RCC 7860 (cell line): Measurements from ENCODE around the gene PRKCA.
A peak's percentile ranks its signal among the peaks of the same experiment; 100 is the strongest.
"Not testable (repeated sequence)": the region's sequence is repeated elsewhere in the genome, so short reads cannot be mapped to it uniquely, and the experiment has no call there.

Source experiments
- DNase-seq: peaks from one replicate; pipeline ENCODE4 v3.0.0-alpha.2; 2015; ENCODE audit warnings: low spot score
- FAIRE-seq: peaks from 2 replicates; lab custom pipeline; 2012; peaks lifted over from hg19 to GRCh38; lab: Jason Lieb, UNC

Gene PRKCA

DNA sequence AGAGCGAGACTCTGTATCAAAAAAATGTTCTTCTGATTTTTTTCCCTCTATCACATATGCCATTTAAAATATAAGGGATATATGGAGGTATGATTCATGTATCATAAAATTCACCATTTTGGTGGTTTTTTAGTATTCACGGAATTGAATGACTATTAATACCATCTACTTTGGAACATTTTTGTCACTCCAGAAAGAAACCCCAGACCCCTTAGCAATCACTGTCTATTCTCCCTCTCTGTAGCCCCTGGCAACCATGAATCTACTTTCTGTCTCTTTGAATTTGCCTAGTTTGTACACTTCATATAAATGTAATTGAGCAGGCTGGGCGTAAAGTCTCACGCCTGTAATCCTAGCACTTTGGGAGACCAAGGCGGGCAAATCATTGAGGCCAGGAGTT is 75.9 kb downstream of the PRKCA start:
- FAIRE-seq (no peak), DNase-seq (no peak)

DNA sequence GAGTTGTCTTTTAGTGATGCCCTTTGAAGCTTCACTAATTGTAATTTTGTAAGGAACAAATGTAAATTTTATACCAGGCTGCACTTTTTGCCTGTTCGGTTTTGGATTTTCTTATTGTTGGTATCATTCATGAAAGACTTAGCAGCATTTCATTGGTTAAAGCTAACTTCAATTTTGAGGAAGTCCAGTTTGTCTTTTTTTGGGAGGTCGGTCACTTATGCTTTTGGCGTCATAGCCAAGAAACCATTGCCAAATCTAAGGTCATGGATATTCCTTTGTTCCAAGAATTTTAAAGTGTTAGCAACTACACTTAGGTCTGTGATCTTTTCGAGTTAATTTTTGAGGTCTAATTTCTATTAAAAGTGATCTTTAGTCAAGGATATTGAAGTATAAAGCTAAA is 77.1 kb downstream of the PRKCA start:
- DNase-seq (no peak), FAIRE-seq (no peak)

DNA sequence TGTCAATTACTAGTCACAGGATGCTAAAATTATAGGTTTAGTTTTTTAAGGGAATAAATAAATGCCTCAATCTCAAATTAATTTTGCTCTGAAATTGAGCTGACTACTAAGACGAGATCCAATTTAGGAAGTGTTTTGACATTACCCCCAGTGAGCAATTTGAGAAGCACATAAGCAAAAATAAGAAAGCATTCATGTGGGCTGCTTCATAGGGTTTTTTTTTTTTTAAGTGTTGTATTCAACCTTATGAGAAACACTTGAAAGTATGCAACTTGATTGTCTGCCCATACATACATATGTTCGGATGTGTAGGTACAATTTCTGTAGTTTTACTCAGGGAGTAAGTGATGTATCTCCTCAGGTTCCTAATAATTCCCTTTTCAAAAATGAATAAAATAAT is 77.6 kb downstream of the PRKCA start:
- FAIRE-seq (no peak), DNase-seq (no peak)

DNA sequence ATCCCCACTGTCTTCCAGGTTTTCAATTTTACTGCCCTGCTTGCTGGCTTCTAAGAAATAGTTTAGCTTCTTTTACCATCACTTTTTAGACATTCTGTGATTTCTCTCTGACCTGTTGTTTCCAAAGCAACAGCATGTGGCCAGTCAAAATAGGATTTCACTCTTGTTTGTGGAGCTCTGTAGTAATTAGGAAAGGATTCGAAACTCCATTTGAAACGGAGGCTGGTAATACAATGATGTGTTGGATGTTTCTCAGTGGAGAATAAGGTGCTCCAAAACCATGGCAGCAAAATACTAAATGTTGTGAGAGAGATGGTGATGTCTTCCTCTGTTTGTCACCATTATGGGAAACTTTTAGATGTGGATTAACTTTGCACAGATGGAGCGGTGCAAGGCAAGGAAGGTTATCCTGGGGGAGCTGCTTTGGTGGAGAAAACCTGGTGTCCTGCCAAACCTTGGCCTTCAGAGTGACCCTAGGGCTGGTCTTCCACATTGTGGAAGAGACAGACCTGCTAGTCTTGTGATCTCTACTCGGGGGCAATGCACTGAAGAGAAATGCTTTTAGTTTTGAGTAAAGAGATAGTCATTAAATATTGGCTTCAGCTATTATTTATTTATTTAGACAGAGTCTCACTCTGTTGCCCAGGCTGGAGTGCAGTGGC is 79.4 kb downstream of the PRKCA start:
- DNase-seq (no peak), FAIRE-seq (no peak)

DNA sequence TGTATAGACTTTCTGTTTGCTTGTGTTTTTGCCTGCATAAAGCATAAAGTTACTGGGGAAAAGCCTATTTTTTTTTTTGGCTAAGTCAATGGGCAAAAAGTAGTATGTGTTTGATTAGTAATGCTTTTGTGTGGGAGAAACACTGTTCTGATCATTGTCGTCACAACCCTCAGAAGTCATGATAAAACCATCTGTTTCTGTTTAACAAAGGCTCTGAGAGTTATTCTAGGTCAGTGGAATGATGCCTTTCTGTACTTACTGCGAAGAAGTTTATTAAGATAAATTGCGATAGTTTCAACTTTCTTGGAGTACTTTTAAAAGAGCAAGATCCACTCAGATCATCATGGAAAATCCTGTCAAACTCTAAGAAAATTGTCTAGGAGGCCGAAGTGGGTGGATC is 80.9 kb downstream of the PRKCA start:
- no peak for FAIRE-seq
- DNase-seq: no peak

DNA sequence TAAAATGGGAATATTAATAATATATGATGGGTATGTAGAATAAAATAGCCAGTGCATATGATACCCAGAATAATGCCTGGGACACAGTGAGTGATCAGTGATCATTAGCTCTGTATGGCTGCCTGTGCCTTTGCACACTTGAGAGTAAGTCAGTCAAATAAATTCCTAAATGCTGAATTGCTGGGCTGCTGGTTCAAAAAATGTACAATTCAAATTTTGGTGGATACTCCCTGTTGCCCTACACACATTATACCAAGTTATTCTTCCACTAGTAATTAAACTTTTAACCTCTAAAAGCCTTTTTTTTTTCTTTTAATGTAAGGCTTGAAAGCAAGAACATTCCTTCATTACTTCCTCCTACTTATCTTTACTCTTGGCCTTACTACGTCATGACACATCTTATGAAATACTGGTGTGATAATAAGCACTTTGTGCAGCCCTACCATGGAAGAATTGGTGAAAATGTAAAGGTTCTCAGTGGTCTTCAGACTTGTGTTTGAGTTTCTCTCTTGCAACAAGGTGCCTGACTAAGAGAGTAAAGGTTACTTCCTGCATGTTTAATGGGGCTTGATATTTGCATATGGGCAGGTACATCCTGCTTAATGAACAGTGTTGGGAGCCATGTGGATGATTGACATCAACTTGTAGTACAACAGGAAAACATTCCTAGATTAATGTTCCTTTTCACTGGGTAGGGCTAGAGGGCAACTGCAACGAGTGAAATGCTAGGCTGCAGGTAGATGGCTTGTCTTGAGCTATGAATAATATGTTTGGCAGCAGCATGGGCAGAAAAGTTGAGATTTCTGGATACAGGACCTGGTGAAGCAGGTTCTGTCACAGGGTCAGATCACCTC is 84.3 kb downstream of the PRKCA start:
- FAIRE-seq (peak; percentile 42), DNase-seq (no peak)

DNA sequence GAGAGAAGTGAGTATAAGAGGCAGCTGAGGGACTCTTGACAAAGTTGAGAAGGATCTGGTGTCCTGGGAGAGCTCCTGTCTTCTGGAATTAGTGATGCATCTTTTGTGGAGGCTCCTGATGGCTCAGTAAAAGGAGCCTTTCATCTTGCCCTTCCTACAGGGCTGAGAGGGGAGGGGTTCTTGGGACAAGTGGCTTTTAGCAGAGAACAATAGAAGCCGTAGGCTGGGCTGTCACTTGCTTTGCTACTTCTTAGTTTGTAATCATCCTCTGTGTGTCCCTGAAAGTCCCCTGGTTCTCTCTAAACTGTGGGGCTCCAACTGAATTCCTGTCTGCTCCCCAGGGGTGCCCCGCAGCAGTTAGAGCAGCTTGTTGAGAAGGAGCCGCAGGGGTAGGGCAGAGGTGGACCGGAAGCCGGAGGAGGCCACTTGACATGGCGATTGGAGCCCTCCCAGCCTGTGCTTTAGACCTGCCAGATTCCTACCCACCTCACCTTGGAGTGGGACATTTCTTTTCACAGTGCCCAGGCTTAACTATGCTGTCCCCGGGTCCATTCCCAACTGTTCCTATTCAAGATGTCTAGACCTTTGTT is 85.1 kb downstream of the PRKCA start:
- DNase-seq: no peak
- FAIRE-seq: no peak

DNA sequence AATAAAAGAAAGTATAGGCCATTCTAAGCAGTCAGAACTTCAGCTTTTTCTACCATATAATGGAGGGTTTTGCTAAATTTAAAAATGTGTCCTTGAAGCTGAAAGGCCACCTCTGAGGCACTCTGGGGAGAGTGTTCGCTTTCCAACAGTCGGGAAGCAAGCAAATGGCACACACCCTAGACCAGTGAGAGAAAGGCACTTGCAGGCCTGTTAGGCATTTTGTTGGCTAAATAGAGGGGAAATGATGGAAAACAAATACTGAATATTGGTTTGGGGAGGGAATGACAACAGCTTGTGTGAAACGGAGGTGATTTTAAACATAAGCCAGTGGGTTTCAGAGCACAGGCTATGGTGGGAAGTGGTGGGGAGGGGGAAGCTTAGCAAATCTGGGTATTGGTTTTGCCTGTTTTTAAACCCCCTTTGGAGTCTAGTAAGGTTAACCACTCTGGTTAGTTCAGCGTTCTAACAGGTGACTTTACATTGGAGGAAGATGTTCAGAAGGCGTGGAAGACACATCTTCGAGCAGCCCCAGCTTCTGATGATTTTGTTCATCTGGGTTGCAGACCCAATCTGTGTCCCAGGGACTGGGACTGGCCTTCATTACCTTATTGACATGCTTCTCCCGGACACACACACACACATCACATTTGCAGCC is 90.5 kb downstream of the PRKCA start:
- no peak for DNase-seq
- FAIRE-seq: no peak

DNA sequence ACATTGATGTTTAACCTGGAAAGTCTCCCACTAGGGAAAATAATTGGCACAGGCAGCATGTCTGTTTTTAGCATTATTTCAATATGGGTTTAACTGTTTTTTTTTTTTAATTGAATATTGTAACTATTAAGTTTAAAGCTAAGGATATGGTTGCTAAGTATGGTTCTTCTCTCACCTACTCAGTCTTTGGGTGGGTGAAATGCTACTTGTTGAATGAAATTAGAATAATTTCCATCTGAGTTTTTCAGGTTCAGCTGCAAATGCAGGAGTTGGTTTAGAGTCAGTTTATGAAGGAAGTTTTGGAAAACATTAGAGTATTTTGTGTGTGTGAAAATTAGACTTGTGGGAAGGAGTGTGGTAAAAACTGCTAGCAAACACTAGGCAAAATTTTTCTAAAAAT is 93.5 kb downstream of the PRKCA start:
- FAIRE-seq: no peak

DNA sequence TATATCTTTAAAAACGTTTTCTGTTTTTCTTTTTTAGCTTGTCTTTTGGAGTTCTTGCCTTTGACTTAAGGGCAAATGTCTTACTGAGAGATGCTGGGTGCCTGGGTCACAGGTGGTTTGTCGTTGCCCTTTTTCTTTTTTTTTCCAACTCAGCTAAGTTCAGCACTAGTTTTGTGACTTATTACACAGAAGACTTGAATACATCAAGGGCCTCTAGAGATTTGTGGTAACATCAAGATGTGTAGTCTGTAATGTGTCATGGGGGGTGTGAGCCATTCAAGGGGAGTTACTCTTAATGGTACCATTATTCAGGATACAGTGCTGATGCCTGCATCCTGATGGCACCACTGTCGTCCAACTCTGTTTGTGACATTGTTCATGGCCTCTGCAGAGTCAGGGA is 95.1 kb downstream of the PRKCA start:
- FAIRE-seq: no peak
- DNase-seq: no peak

More for the DNA sequence above, 93.5 kb downstream of the PRKCA start:
- no peak for DNase-seq

DNA sequence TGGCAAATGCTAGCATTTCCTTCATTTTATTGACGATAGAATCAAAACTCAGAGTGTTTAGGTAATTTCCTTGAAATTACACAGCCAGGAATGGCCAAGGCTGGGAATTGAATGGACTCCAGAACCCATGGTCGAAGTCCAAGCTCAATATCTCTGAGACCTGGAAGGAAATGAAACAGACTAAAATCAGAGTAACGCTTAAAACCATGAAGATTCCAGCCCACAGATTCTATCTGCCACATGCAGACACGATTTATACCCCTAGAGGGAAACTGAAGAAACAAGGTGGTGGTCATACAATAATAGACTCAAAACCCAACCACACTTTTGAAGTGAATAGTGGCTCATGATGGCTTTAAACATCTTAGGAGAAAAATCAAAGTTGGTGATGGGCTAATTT is 95.6 kb downstream of the PRKCA start:
- DNase-seq (no peak), FAIRE-seq (no peak)

DNA sequence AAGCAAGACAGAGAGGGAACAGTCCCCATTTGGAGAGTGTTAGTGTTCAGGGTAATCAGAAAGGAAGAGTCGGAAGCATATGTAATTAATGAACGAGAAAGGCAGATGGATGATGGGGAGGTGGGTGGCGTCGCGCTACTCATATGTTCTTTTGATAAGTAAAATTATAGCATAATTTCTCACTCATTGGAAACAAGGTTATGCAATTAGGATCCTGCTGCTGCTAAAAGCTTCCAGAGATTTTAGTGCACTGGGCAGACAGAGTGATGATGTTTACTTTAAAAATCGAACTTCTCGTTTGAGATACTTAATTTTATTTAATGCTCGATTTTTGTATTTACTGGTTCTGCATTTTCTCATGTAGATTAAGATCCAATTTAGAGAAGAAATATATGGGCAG is 96.2 kb downstream of the PRKCA start:
- FAIRE-seq (no peak), DNase-seq (no peak)

DNA sequence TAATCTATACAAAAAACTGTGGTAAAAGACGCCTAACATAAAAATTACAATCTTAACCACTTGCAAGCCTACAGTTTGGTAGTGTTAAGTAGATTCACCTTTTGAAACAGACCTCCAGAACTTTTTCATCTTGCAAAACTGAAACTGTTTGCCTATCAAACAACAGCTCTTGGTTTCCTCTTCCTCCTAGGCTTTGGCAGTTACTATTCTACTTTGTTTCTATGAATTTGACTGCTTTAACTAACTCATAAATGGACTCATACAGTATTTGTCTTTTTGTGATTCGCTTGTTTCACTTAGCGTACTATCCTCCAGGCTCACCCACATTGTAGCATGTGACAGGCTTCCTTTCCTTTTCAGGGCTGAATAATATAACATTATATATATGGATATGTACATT is 97.0 kb downstream of the PRKCA start:
- DNase-seq (no peak), FAIRE-seq (no peak)

DNA sequence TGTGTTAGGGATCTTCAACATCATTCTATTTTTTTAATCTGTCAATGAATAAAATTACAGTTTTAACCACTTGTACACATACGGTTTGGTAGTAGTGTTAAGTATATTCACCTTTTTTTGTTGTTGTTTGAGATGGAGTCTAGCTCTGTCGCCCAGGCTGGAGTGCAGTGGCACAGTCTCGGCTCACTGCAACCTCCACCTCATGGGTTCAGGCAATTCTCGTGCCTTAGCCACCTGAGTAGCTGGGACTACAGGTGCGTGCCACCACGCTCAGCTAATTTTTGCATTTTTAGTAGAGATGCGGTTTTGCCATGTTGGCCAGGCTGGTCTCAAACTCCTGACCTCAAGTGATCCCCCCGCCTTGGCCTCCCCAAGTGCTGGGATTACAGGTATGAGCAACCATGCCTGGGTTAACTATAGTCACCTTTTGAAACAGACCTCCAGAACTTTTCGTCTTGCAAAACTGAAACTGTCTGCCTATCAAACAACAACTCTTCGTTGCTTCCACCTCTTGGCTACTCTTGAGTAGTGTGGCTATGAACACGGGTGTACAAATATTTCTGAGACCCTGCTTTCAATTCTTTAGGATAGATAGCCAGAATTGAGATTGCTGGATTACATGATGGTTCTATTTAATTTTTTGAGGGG is 97.8 kb downstream of the PRKCA start:
- not testable (repeated sequence) for FAIRE-seq

DNA sequence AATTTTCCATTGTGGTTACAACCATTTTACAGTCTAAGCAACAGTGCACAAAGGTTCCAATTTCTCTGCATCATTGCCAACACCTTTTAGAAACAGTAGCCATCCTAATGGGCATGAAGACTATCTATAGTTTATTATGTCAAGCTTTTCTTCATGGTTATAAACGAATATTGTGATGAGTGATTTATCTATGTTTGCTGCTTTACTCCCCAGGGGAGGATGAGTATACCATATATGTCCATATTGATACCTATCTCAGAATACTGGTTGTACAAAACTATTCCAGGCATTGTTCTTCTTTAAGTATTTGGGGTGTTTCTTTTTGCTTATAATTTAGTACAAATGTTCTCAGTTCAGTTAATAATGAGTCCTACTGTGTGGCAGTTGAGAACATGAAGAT is 98.3 kb downstream of the PRKCA start:
- DNase-seq: no peak
- no peak for FAIRE-seq

More for the DNA sequence above, 97.8 kb downstream of the PRKCA start:
- not testable (repeated sequence) for DNase-seq

DNA sequence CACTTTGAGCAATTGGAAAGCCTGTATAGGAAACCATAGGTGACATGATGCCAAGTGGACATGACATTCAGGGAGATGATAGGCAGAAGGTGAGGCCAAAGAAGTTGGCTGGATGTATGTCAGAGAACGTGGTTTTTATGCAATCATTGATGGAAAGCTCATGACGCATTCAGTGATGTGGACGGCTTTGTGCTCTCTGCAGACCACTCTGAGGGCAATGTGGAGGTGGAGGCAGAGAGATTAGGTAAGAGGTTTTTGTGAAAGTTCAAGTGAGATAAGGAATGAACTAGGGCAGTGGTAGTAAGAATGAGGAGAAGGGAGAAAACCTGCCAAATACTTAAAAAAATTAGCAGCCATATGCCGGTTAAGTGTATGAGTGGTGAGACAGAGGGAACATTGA is 99.0 kb downstream of the PRKCA start:
- no peak for FAIRE-seq
- no peak for DNase-seq

DNA sequence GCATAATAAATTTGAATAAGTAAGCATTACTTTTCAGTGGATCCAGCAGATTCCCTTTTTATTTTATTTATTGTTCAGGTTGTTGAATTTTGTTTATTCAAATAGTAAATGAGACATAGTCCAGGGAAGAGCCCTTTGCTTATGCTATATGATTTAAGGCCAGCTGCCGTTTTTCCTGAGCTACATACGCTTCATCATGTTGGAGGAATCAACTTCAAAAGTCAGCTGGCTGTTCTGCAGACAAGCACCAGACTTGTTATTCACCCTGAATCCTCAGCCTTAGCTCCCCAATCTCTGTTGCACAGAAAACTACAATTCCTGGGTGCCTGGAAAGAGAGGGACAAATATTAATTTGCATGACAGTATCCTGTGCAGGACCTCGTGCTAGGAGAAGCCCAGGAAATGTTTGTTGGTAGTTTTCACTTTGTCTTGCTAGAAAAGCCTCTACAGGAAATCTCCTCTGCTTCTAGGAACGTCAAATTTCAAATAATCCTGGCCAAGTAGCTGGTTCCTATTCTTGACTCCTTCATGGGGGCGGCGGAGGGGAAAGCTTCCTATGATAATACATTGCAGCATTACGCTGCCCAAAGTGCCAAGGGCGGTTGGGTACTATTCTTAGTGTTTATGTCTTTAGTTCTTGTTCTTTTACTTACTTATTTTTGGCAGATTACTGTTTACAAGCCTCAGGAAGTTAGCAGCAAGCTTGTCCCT is 101.6 kb downstream of the PRKCA start:
- DNase-seq: no peak
- FAIRE-seq: no peak

DNA sequence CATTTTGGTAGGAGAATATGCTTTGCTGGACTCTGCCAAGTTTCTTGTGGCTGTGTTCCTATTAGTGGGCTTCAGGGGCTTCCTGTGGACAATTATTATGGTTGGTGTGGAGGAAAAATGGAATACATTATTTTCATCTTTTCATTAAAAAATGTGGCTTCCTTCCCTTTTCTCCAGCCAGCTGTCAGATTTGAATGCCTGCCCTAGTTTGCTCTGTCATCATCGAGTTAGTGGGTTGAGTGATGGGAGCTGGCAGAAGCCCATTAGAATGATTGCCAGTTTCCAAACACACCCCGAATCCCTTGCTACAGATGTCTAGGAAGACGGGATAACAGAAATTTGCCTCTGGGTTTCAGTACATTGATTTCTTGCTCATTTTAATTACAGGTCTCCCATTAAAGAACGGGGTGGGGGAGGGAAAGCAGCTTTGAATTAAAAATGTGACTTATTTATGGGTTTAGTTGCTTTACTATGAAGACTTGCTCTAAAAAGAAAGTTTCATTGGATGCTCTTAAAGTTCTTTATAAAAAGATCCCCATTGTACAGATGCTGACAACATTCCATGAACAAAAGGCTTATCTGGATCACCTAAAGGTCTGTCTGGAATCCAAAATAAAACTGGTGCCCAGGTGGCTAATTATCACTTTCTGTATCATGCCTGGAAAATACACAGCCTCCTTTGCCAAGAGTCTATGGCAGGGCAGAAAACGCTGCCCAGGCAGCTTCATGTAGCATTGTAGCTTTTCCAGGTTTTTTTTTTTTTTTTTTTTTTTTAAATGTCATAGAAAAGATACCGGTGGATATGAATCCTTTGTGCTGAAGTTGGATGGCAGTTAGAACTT is 103.6 kb downstream of the PRKCA start:
- DNase-seq (no peak), FAIRE-seq (no peak)
